ENCODE results near the gene STX1B.
A peak's percentile ranks its signal among the peaks of the same experiment; 100 is the strongest.

STX1B gene

GRCh38 chr16:30996324-30996984 lies 14.0 kb downstream of the STX1B start:
- no peak for DNase-seq (ENCODE audit: low spot score)

DNA sequence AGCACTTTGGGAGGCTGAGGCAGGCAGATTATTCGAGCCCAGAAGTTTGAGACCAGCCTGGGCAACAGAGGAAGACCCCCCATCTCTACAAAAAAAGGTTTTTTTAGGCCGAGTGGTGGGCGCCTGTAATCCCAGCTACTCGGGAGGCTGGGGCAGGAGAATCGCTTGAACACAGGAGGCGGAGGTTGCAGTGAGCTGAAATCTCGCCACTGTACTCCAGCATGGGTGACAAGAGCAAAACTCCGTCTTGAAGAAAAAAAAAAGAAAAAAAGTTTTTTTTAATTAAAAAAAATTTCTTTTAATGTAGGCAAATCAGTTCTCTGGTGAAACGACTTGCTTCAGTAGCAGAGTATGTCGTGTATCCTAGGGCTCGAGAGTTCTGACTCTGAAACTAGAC lies 14.5 kb downstream of the STX1B start:
- no peak for DNase-seq (ENCODE audit: low spot score)

DNA sequence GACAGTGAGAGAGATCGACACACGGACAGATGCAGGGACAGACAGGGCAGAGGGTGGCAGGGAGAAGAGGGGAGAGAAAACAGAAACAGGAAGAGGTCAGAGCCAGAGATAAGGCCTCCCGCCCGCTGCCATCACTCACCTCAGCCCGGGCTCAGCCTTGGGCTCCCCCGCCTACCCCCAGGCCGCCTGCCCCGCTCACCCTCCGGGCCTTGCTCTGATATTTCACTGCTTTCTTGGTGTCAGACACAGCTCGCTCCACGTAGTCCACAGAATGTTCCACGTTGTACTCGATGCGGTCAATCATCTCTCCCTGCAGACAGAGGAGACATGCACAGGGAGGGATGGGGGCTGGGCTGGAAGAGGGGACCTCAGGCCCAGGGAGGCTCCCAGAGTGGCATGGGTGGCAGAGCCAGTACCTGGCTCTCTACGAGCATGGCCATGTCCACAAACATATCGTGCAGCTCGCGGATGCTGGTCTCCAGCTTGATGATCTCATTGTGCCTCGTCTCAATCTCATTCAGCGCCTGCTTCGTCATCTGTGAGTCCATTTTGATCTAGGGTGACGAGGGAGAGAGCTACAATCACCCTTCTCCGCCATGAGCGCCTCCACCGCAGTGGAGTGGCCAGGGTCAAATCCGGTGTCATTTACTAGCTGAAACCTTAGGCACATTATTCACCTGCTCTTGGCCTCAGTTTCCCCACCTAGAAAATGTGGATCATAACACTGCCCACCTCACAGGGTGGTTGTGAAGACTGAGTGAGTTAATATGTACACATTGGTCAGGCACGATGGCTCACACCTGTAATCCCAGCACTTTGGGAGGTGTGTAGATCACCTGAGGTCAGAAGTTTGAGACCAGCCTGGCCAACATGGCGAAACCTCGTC lies 17.3 kb downstream of the STX1B start:
- no peak for DNase-seq (ENCODE audit: low spot score)

DNA sequence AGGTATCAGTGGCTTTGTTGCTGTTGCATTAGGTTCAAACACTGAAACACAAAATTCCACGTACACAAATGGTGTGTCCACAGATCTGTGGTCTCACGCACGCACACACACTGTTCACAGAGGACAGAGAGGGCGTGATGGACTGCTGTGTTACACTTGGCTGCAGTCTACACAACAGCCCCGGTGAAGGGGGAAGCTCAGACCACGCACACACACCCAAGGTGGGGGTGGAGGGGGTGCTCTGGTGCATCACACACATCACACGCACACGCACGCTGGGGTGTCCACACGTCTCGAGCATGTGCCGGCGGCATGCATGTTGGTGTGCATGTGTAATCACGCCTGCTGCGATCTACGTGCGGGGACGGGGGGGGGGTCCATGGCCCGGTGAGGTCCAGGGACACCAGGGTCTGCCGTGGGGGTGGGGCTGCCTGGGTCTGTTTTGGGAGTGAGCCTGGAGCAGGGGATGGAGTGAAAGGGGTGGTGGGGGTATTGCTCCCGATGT lies 18.1 kb downstream of the STX1B start:
- DNase-seq (ENCODE audit: low spot score), result no peak

- no peak for DNase-seq (ENCODE audit: low spot score)
These were observed 19.4 kb downstream of the STX1B start for GRCh38 chr16:30991052-30991451.

- DNase-seq (ENCODE audit: low spot score), result no peak
These were observed 20.3 kb downstream of the STX1B start for GRCh38 chr16:30990105-30990504.

- DNase-seq (ENCODE audit: low spot score), result no peak
These were observed 20.9 kb downstream of the STX1B start for GRCh38 chr16:30989469-30990047.

- no peak for DNase-seq (ENCODE audit: low spot score)
These were observed 22.8 kb downstream of the STX1B start for GRCh38 chr16:30987581-30988190.

- DNase-seq (ENCODE audit: low spot score), result no peak
These were observed 24.1 kb downstream of the STX1B start for GRCh38 chr16:30986129-30986991.

- DNase-seq (ENCODE audit: low spot score), result no peak
These were observed 24.9 kb downstream of the STX1B start for GRCh38 chr16:30985401-30986128.

DNA sequence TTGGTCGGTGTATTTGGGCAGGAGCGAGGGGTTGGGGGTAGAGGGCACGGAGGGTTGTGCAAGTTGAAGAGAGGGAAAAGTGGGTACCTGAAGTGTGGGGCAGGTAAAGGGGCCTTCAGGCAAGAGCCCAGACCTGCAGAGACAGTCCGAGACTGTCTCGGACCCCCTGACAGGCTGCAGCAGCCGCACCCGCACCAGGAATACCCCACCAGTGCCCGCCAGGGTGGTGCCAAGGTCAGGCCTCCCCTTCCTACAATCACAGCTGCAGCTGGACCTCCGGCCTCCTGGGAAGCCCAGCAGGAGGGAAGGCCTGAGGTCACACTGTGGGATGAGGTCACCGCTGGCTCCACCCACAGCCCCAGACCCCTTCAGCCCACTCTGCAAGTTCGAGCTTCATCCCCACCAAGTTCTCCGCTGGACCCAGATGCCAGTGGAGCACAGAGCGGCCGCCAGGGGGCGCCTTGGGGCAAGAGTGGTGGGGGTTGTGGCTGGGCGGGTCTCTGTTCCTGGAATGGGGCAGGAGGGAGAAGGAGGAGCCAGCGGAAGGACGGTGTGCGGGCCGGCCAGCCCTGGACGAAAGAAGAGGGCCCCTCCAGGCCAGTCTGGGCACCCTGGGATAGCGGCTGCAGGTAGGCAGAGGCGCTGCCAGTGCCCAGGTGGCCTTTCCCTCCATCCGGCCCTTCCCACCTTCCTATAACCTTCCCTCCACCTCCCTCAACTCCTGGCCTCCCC lies 25.6 kb downstream of the STX1B start, which contains the start of gene HSD3B7:
HSD3B7 (plus strand) TSS at position 539 of the 732 bp plus-strand sequence. CDS start 452 bp downstream, outside the sequence.
- DNase-seq (ENCODE audit: low spot score), result peak; percentile 94

DNA sequence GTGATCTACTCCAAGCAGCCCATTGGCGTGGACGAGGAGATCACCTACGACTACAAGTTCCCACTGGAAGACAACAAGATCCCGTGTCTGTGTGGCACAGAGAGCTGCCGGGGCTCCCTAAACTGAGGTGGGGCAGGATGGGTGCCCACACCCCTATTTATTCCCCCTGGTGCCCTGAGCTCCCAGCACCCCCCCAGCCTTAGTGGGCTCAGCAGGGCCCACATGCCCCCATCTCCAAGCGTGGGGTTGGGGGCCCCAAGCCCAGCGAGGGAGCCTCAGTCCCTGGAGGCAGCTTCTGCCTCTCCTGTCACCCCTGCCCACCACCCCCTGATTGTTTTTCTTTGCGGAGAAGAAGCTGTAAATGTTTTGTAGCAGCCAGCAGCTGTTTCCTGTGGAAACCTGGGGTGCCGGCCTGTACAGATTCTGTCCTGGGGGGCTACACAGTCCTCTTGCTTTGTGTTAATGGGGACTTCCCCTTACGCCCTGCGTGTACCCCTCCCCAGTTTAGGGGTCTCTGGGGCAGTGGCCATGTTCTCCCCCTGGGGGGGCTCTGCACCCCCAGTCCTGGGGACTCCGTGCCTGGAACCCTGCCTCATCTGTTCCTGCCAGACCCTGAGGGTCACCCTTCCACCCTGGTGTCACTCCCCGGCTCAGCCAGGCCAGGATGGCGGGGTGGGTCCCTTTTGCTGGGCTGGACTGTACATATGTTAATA lies 26.4 kb downstream of the STX1B start:
- no peak for DNase-seq (ENCODE audit: low spot score)

DNA sequence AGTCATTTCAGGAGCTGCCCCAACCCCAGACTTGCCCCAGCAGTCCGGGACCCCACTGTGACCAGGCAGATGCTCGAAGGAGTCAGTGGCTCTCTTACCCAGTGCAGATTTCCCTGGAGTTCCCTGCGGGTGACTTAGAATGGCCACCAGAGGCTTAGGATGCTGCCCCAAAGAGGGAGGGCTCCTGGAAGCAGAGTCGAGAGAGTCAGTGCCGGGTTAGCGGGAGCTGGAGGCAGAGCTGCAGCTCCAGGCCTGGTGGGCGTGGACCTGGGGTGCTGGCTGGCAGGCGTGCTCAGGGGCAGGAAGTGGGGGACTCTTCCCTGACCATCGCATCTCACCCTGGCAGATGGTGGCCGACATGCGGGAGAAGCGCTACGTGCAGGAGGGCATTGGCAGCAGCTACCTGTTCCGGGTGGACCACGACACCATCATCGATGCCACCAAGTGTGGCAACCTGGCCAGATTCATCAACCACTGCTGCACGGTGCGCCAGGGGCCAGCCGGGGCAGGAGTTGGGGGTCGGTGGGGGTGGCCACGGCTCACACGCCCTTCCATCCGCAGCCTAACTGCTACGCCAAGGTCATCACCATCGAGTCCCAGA lies 27.0 kb downstream of the STX1B start:
- no peak for DNase-seq (ENCODE audit: low spot score)

- DNase-seq (ENCODE audit: low spot score), result no peak
These were observed 27.7 kb downstream of the STX1B start for GRCh38 chr16:30982548-30983288.

- DNase-seq (ENCODE audit: low spot score), result no peak
These were observed 29.5 kb downstream of the STX1B start for GRCh38 chr16:30980959-30981358.

GRCh38 chr16:30980434-30980833 lies 30.0 kb downstream of the STX1B start:
- no peak for DNase-seq (ENCODE audit: low spot score)

- DNase-seq (ENCODE audit: low spot score), result no peak
These were observed 30.4 kb downstream of the STX1B start for GRCh38 chr16:30980023-30980371.

Data from left forelimb (tissue), 1 donor.